ENCODE measurements around the gene FHL1.

FHL1 gene

GRCh38 chrX:136128743-136129142 is 18.6 kb upstream of the FHL1 start:
- no peak for TF ChIP-seq ZNF274 (IDR thresholded peaks at IDR 0.05; ENCODE audit: low read depth, low read length)
- H3K4me3 ChIP-seq (ENCODE audit: low read length): no peak overlapping the region

GRCh38 chrX:136130931-136131833 is 16.2 kb upstream of the FHL1 start:
- H3K4me3 ChIP-seq (ENCODE audit: low read length): no peak overlapping the region
- no peak for TF ChIP-seq ZNF274 (IDR thresholded peaks at IDR 0.05; ENCODE audit: low read depth, low read length)

- H3K4me3 ChIP-seq (ENCODE audit: low read length): no peak overlapping the region
- TF ChIP-seq ZNF274 (IDR thresholded peaks at IDR 0.05; ENCODE audit: low read depth, low read length): no peak
Observed at GRCh38 chrX:136138939-136139338, 8.4 kb upstream of the FHL1 start.

GRCh38 chrX:136141569-136141968 is 5.8 kb upstream of the FHL1 start:
- no peak overlapping the region for H3K4me3 ChIP-seq (ENCODE audit: low read length)
- no peak for TF ChIP-seq ZNF274 (IDR thresholded peaks at IDR 0.05; ENCODE audit: low read depth, low read length)

- H3K4me3 ChIP-seq (ENCODE audit: low read length): no peak overlapping the region
- no peak for TF ChIP-seq ZNF274 (IDR thresholded peaks at IDR 0.05; ENCODE audit: low read depth, low read length)
Observed at GRCh38 chrX:136142592-136142991, 4.7 kb upstream of the FHL1 start.

- TF ChIP-seq ZNF274 (IDR thresholded peaks at IDR 0.05; ENCODE audit: low read depth, low read length): no peak
- no peak overlapping the region for H3K4me3 ChIP-seq (ENCODE audit: low read length)
Observed at GRCh38 chrX:136143711-136144110, 3.6 kb upstream of the FHL1 start.

- TF ChIP-seq ZNF274 (IDR thresholded peaks at IDR 0.05; ENCODE audit: low read depth, low read length): no peak
- H3K4me3 ChIP-seq (ENCODE audit: low read length): peak overlapping the region; percentile 13; the same call in 1 of the 2 replicates
Observed at GRCh38 chrX:136146614-136147314, 569 bp upstream of the FHL1 start.

- no peak for TF ChIP-seq ZNF274 (IDR thresholded peaks at IDR 0.05; ENCODE audit: low read depth, low read length)
- H3K4me3 ChIP-seq (ENCODE audit: low read length): peak overlapping the region; percentile 49; the same call in 1 of the 2 replicates
Observed at GRCh38 chrX:136147976-136148375, 643 bp downstream of the FHL1 start.

GRCh38 chrX:136148391-136148790 is 1.1 kb downstream of the FHL1 start:
- TF ChIP-seq ZNF274 (IDR thresholded peaks at IDR 0.05; ENCODE audit: low read depth, low read length): no peak
- peak overlapping the region; percentile 18; the same call in 1 of the 2 replicates for H3K4me3 ChIP-seq (ENCODE audit: low read length)

- H3K4me3 ChIP-seq (ENCODE audit: low read length): no peak overlapping the region
- TF ChIP-seq ZNF274 (IDR thresholded peaks at IDR 0.05; ENCODE audit: low read depth, low read length): no peak
Observed at GRCh38 chrX:136154998-136155397, 7.7 kb downstream of the FHL1 start.

GRCh38 chrX:136156560-136157117 is 9.3 kb downstream of the FHL1 start:
- no peak for TF ChIP-seq ZNF274 (IDR thresholded peaks at IDR 0.05; ENCODE audit: low read depth, low read length)
- no peak overlapping the region for H3K4me3 ChIP-seq (ENCODE audit: low read length)

- TF ChIP-seq ZNF274 (IDR thresholded peaks at IDR 0.05; ENCODE audit: low read depth, low read length): no peak
- H3K4me3 ChIP-seq (ENCODE audit: low read length): no peak overlapping the region
Observed at GRCh38 chrX:136157187-136157586, 9.9 kb downstream of the FHL1 start.

GRCh38 chrX:136158685-136159084 is 11.4 kb downstream of the FHL1 start:
- H3K4me3 ChIP-seq (ENCODE audit: low read length): no peak overlapping the region
- TF ChIP-seq ZNF274 (IDR thresholded peaks at IDR 0.05; ENCODE audit: low read depth, low read length): no peak

- no peak overlapping the region for H3K4me3 ChIP-seq (ENCODE audit: low read length)
- TF ChIP-seq ZNF274 (IDR thresholded peaks at IDR 0.05; ENCODE audit: low read depth, low read length): no peak
Observed at GRCh38 chrX:136159611-136160025, 12.3 kb downstream of the FHL1 start.

All from GM08714 (cell line).